GM10248 (cell line): ENCODE measurements around the gene CDH1.
A peak's percentile ranks its signal among the peaks of the same experiment; 100 is the strongest.

Experiments
- CTCF ChIA-PET: fragments of 300-600 bp; sonication (Branson Sonifier 250); formaldehyde crosslinking; extraction: SDS; loops from one replicate; lab custom pipeline; 2021; ENCODE audit warnings: antibody characterized with exemption; lab: Yijun Ruan, JAX
- POLR2A ChIA-PET: fragments of 350-650 bp; sonication (Branson Sonifier 250); formaldehyde crosslinking; extraction: SDS; loops from one replicate; lab custom pipeline; 2020; ENCODE audit warnings: antibody characterized with exemption; lab: Yijun Ruan, JAX
- DNase-seq: peaks from one replicate; pipeline ENCODE4 v3.0.0; 2012; ENCODE audit errors: extremely low spot score
- TF ChIP-seq, protein P1 (sequence below): IDR thresholded peaks from 2 replicates; pipeline ENCODE4 v1.5.1; 2012; ENCODE audit warnings: mild to moderate bottlenecking, low read depth; ENCODE audit errors: extremely low read depth, missing control alignments, control extremely low read depth

The CDH1 gene

DNA sequence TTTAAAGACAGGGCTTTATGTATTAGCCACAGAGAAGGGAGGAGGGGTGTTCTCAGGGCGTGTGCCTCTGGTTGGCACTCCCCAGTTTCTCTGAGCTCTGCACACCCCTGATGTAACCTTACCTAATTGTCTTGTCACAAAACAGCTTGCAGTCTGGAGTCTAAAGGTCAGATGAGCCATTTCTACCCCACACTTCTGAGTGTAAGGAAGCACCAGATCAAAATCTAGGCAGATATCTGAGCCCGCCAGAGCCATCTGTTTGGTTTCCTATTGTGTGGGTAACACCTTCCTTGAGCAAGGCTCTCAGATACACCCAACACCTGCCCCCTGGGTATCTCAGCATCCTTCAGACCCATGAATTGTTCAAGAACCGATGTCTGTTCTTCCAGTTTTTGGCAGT, 15.5 kb downstream of the CDH1 start:
- TF ChIP-seq, protein P1, sequence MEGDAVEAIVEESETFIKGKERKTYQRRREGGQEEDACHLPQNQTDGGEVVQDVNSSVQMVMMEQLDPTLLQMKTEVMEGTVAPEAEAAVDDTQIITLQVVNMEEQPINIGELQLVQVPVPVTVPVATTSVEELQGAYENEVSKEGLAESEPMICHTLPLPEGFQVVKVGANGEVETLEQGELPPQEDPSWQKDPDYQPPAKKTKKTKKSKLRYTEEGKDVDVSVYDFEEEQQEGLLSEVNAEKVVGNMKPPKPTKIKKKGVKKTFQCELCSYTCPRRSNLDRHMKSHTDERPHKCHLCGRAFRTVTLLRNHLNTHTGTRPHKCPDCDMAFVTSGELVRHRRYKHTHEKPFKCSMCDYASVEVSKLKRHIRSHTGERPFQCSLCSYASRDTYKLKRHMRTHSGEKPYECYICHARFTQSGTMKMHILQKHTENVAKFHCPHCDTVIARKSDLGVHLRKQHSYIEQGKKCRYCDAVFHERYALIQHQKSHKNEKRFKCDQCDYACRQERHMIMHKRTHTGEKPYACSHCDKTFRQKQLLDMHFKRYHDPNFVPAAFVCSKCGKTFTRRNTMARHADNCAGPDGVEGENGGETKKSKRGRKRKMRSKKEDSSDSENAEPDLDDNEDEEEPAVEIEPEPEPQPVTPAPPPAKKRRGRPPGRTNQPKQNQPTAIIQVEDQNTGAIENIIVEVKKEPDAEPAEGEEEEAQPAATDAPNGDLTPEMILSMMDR: no peak
- POLR2A ChIA-PET: interaction anchor here (0.5 kb wide), 1 partner anchor 238 kb away, joined by 4 read pairs; no protein-coding TSS in a partner anchor
- CTCF ChIA-PET: interaction anchor here (1.4 kb wide), 1 partner anchor 10 kb away, joined by 4 read pairs; no protein-coding TSS in a partner anchor
- no peak for DNase-seq

DNA sequence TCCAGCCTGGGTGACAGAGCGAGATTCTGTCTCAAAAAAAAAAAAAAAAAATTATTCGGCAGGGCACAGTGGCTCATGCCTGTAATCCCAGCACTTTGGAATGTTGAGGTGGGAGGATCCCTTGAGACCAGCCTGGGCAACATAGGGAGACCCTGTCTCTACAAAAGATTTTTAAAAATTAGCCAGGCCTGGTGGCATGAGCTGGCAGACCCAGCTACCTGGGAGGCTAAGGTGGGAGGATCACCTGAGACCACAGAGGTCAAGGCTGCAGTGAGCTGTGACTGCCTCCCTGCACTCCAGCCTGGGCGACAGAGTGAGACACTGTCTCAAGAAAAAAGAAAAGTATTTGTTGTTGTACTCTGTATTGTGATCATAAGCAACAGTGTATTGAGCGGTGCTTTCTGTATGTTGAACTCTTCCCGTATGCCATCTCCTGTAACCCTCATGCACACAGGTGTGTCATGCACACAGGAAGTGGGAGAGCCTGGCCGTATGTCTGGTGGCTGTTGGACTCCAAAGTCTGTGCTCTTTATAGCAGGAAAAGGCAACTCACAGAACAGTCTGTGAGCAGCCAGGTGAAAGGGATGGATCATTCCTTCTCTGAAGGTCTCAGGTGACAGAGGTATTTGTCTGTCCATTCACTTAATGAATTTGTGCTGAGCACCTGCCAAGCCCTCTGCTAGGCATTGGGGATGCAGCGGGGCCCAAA, 17.1 kb downstream of the CDH1 start:
- POLR2A ChIA-PET: no interaction called here
- CTCF ChIA-PET: no interaction called here

DNA sequence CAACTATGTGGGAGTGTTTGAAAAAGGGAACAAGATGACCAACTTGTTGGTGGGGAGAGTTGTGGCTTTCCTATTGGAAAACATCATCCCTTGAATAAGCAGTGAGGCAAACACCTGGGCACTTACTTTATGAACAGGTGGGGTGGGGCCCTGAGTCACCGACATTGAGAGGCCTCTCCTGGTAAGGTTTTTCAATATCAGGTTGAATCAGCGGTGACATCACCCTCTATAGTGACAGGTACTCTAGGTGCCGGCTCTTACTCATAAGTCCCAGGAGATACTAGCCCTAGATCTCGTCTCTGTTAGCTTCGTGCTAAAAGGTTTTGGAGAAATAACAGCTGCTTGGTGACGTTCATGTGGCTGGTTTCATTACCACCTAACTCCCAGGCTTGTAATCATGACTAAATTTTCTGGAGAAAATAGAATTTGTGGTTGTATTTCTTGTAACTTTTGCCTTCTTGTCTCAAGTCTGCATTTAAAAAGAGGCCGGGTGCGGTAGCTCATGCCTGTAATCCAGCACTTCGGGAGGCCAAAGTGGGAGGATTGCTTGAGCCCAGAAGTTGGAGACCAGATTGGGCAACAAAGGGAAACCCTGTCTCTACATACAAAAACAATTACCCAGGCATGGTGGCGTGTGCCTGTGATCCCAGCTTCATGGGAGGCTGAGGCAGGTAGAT, 19.3 kb downstream of the CDH1 start:
- TF ChIP-seq, protein P1: no peak
- DNase-seq: peak; percentile 80
- ChIA-PET POLR2A (interaction anchor here (1.3 to 2.2 kb wide), 3 partner anchors 13 to 20 kb away, joined by 3 to 13 read pairs (median 11); no protein-coding TSS in a partner anchor), CTCF (interaction anchor here (0.8 to 2.1 kb wide), 15 partner anchors 10 to 228 kb away, joined by 3 to 7 read pairs (median 4); no protein-coding TSS in a partner anchor)

More for the DNA sequence above, 17.1 kb downstream of the CDH1 start:
- no peak for DNase-seq
- TF ChIP-seq, protein P1: no peak

DNA sequence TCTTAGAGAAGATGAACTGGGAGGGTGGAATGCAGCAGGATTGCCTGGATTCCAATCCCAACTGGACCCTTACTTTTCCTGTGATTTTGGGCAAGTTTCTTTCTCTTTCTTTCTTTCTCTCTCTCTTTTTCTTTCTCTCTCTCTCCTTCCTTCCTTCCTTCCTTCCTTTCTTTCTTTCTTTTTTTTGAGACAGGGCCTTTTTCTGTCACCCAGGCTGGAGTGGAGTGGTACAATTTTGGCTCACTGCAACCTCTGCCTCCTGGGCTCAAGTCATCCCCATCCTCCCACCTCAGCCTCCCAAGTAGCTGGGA, 20.5 kb downstream of the CDH1 start:
- TF ChIP-seq, protein P1: no peak
- ChIA-PET CTCF (interaction anchor here (1.0 to 2.1 kb wide), 13 partner anchors 9 to 229 kb away, joined by 3 to 7 read pairs (median 4); no protein-coding TSS in a partner anchor), POLR2A (interaction anchor here (0.6 to 2.2 kb wide), 6 partner anchors 9 to 335 kb away, joined by 3 to 13 read pairs (median 6); no protein-coding TSS in a partner anchor)
- DNase-seq: no peak

DNA sequence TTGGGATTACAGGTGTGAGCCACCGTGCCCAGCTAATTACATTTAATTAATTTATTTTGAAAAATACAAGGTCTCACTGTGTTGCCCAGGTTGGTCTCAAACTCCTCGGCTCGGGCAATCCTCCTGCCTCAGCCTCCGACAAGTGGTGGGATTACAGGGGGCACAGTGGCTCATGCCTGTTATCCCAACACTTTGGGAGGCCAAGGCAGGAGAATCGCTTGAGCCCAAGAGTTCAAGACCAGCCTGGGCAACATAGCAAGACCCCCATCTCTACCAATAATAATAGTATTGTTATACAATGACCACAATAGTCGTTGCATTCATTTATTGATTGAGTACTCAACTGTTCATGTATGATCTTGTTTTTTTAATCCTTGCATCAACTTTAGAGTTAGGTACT, 22.0 kb downstream of the CDH1 start:
- POLR2A ChIA-PET: interaction anchor here (0.7 kb wide), 1 partner anchor 315 kb away, joined by 6 read pairs; no protein-coding TSS in a partner anchor
- no peak for DNase-seq
- CTCF ChIA-PET: no interaction called here
- TF ChIP-seq, protein P1: no peak

DNA sequence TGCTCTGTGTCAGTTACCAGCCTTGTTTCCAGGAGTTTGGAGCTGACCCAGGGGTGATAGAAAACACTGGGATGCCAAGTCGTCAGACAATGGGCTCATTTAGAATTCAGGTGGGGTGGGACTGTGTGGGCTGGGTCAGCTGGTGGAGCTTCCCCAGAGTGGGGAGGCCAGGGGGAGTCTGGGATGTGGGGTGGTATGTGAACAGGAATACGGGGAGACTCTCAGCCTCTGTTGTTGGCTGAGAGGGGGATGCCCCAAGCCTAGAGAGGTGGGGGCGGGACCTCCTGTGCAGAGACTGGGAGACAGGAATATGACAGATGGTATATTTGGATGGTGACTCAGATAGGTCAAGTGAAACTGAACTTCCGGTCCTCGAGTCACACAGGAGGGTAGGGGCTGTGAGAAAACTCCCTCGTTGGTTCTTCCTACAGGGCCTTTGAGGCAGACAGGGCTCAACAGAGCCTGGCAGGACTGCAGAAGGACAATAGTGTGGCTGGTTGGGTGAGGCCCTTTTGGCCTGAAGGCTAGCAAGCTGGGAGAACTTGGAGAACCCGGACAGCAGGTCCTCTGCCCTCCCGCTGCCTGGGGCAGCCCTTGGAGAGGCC, 23.7 kb downstream of the CDH1 start:
- POLR2A ChIA-PET: interaction anchor here (0.6 kb wide), 1 partner anchor 15 kb away, joined by 3 read pairs; no protein-coding TSS in a partner anchor
- CTCF ChIA-PET: interaction anchor here (1.2 kb wide), 1 partner anchor 10 kb away, joined by 4 read pairs; no protein-coding TSS in a partner anchor
- TF ChIP-seq, protein P1: no peak
- DNase-seq: peak; percentile 74
